Transverse colon (tissue), 3 donors: ENCODE data around the gene ZNF683.

ENCODE experiments used
- CTCF ChIP-seq, 5 experiments: fragments of 200-600 bp in 3 of 5; fragments of 450-650 bp in 2 of 5; sonication (generic) in 3 of 5; IDR thresholded peaks; 1 replicate in 2 of 5; 2 replicates in 3 of 5; pipeline ENCODE4 v1.5.1; 2016 to 2017; ENCODE audit warnings: antibody characterized with exemption in 5 of 5, inconsistent platforms in 3 of 5, mild to moderate bottlenecking in 2 of 5, moderate library complexity in 1 of 5
- POLR2A ChIP-seq: fragments of 450-650 bp; IDR thresholded peaks from one replicate; pipeline ENCODE4 v1.6.1; 2016; ENCODE audit warnings: antibody characterized with exemption, mild to moderate bottlenecking, moderate library complexity

- TF ChIP-seq POLR2A: no peak
- no peak for TF ChIP-seq CTCF (IDR thresholded peaks at IDR 0.05)
These were observed 50.6 kb downstream of the ZNF683 start for GRCh38 chr1:26322042-26322331.
